OCI-LY1 (cell line): ENCODE measurements around the gene ACER3.
"Not testable (repeated sequence)": the region's sequence is repeated elsewhere in the genome, so short reads cannot be mapped to it uniquely, and the experiment has no call there.

Experiments used
- H2AFZ ChIP-seq: fragments of 200-600 bp; sonication (generic), shearing (Covaris generic); 2 replicates; pipeline ENCODE4 v1.6.0; 2014; ENCODE audit warnings: antibody characterized with exemption, mild to moderate bottlenecking, low read length
- H3F3A ChIP-seq: fragments of 200-600 bp; sonication (generic), shearing (Covaris generic); 2 replicates; pipeline ENCODE4 v1.6.0; 2014; ENCODE audit warnings: mild to moderate bottlenecking, antibody characterized with exemption, low read length, moderate library complexity; ENCODE audit not compliant: insufficient read depth
- H3K27ac ChIP-seq: fragments of 200-600 bp; sonication (generic); 2 replicates; pipeline ENCODE4 v1.5.1; 2014; ENCODE audit warnings: low read length, mixed run types, mild to moderate bottlenecking, low read depth; ENCODE audit not compliant: poor library complexity, severe bottlenecking
- H3K27me3 ChIP-seq: fragments of 200-600 bp; sonication (generic); 2 replicates; pipeline ENCODE4 v1.6.0; 2014; ENCODE audit warnings: antibody characterized with exemption, mild to moderate bottlenecking, low read length, moderate library complexity; ENCODE audit not compliant: insufficient read depth
- H3K36me3 ChIP-seq: fragments of 200-600 bp; sonication (generic); 2 replicates; pipeline ENCODE4 v1.6.1; 2014; ENCODE audit warnings: mild to moderate bottlenecking, antibody characterized with exemption, low read length, moderate library complexity, mixed read lengths; ENCODE audit not compliant: insufficient read depth
- H3K4me1 ChIP-seq: fragments of 200-600 bp; sonication (generic); 2 replicates; pipeline ENCODE4 v1.5.1; 2014; ENCODE audit warnings: mild to moderate bottlenecking, low read length, moderate library complexity; ENCODE audit not compliant: insufficient read depth, severe bottlenecking
- H3K4me2 ChIP-seq: fragments of 200-600 bp; sonication (generic), shearing (Covaris generic); 2 replicates; pipeline ENCODE4 v1.6.1; 2014; ENCODE audit warnings: low read length
- H3K4me3 ChIP-seq: fragments of 200-600 bp; sonication (generic); 2 replicates; pipeline ENCODE4 v1.5.1; 2014; ENCODE audit warnings: low read length, low read depth, mild to moderate bottlenecking, mixed read lengths; ENCODE audit not compliant: poor library complexity, severe bottlenecking
- H3K79me2 ChIP-seq: fragments of 200-600 bp; shearing (Covaris generic); 2 replicates; pipeline ENCODE4 v1.6.1; 2016; ENCODE audit warnings: mixed run types, low read length, mixed read lengths; ENCODE audit not compliant: insufficient read depth
- H3K9ac ChIP-seq: fragments of 200-600 bp; sonication (generic), shearing (Covaris generic); 2 replicates; pipeline ENCODE4 v1.6.1; 2014; ENCODE audit warnings: mild to moderate bottlenecking, low read length, mixed read lengths
- H3K9me2 ChIP-seq: fragments of 200-600 bp; sonication (generic), shearing (Covaris generic); 2 replicates; pipeline ENCODE4 v1.6.1; 2014; ENCODE audit warnings: low read depth, mild to moderate bottlenecking, low read length, mixed read lengths
- H3K9me3 ChIP-seq: fragments of 200-600 bp; shearing (Covaris generic); 2 replicates; pipeline ENCODE4 v1.6.1; 2014; ENCODE audit warnings: low read length, mixed read lengths
- H4K20me1 ChIP-seq: fragments of 200-600 bp; sonication (generic), shearing (Covaris generic); 2 replicates; pipeline ENCODE4 v1.6.0; 2016; ENCODE audit warnings: mild to moderate bottlenecking, low read length; ENCODE audit not compliant: insufficient read depth
- EZH2 ChIP-seq: fragments of 200-600 bp; sonication (generic), shearing (Covaris generic); IDR thresholded peaks from 2 replicates; pipeline ENCODE4 v1.8.0; 2017; ENCODE audit warnings: borderline replicate concordance, mixed run types, mild to moderate bottlenecking, antibody characterized with exemption, low read length, moderate library complexity, mixed read lengths
- TF ChIP-seq, protein P1 (sequence below): fragments of 200-600 bp; sonication (generic), shearing (Covaris generic); IDR thresholded peaks from 2 replicates; pipeline ENCODE4 v1.5.1; 2017; ENCODE audit warnings: mild to moderate bottlenecking, antibody characterized with exemption, low read length, moderate library complexity, mixed read lengths

ACER3 gene

DNA sequence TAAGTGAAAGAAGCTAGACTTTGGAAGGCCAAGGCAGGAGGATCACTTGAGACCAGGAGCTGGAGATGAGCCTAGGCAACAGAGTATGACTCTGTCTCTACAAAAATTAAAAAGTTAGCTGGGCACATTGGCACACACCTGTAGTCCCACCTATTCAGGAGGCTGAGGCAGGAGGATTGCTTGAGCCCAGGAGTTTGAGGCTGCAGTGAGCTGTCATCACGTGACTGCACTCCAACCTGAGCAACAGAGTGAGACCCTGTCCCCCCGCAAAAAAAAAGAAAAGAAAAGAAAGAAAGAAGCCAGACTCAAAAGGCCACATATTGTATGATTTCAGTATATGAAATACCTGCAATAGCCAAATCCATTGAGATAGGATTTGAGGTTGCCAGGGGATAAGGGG, 198.2 kb downstream of the ACER3 start:
- H3K4me1 ChIP-seq, result no peaks in the 10 kb centered on the region
- no peak overlapping the region for H3K9ac ChIP-seq

DNA sequence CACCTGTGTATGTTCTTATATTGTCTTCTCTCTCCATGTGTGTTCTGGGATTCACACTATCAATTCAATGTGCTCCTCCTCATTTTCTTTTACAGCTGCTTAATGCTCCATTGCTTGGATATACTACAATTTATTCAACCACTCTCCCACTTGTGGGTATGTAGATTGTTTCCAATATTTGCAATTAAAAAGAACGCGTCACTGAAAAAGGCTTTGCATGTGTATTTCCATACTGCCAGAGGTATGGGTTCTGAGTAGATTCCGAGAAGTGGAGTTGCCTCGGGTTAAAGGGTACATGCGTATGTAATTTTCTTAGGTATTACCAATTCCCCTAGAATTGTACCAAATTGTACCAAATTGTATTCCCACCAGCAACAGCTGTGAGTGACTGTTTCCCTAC, 199.1 kb downstream of the ACER3 start:
- no peaks in the 10 kb centered on the region for H3K79me2 ChIP-seq
- H2AFZ ChIP-seq, result no peak overlapping the region
- no peaks in the 10 kb centered on the region for H4K20me1 ChIP-seq
- H3K9ac ChIP-seq, result no peak overlapping the region
- H3K4me3 ChIP-seq, result no peak overlapping the region
- no peaks in the 10 kb centered on the region for H3F3A ChIP-seq
- H3K36me3 ChIP-seq, result no peaks in the 10 kb centered on the region; the same call in 1 of the 2 replicates
- no peak overlapping the region for H3K4me2 ChIP-seq
- H3K9me2 ChIP-seq, result no peaks in the 10 kb centered on the region
- peaks cover 3% of the 10 kb centered on the region; the same call in 1 of the 2 replicates for H3K27me3 ChIP-seq
- TF ChIP-seq, protein P1, sequence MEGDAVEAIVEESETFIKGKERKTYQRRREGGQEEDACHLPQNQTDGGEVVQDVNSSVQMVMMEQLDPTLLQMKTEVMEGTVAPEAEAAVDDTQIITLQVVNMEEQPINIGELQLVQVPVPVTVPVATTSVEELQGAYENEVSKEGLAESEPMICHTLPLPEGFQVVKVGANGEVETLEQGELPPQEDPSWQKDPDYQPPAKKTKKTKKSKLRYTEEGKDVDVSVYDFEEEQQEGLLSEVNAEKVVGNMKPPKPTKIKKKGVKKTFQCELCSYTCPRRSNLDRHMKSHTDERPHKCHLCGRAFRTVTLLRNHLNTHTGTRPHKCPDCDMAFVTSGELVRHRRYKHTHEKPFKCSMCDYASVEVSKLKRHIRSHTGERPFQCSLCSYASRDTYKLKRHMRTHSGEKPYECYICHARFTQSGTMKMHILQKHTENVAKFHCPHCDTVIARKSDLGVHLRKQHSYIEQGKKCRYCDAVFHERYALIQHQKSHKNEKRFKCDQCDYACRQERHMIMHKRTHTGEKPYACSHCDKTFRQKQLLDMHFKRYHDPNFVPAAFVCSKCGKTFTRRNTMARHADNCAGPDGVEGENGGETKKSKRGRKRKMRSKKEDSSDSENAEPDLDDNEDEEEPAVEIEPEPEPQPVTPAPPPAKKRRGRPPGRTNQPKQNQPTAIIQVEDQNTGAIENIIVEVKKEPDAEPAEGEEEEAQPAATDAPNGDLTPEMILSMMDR, result no peak
- TF ChIP-seq EZH2, result no peak
- peaks cover 3% of the 10 kb centered on the region; the same call in 1 of the 2 replicates for H3K9me3 ChIP-seq
- H3K4me1 ChIP-seq, result no peaks in the 10 kb centered on the region
- no peak overlapping the region for H3K27ac ChIP-seq

More for the DNA sequence above, 198.2 kb downstream of the ACER3 start:
- TF ChIP-seq EZH2, result no peak
- TF ChIP-seq, protein P1, result no peak
- peaks cover 3% of the 10 kb centered on the region; the same call in 1 of the 2 replicates for H3K9me3 ChIP-seq
- H3K4me3 ChIP-seq, result no peak overlapping the region
- no peak overlapping the region for H3K27ac ChIP-seq
- H3K79me2 ChIP-seq, result no peaks in the 10 kb centered on the region
- peaks cover 3% of the 10 kb centered on the region; the same call in 1 of the 2 replicates for H3K27me3 ChIP-seq
- H2AFZ ChIP-seq, result no peak overlapping the region
- no peak overlapping the region for H3K4me2 ChIP-seq
- no peaks in the 10 kb centered on the region; the same call in 1 of the 2 replicates for H3K36me3 ChIP-seq
- no peaks in the 10 kb centered on the region for H3K9me2 ChIP-seq
- no peaks in the 10 kb centered on the region for H3F3A ChIP-seq
- no peaks in the 10 kb centered on the region for H4K20me1 ChIP-seq

DNA sequence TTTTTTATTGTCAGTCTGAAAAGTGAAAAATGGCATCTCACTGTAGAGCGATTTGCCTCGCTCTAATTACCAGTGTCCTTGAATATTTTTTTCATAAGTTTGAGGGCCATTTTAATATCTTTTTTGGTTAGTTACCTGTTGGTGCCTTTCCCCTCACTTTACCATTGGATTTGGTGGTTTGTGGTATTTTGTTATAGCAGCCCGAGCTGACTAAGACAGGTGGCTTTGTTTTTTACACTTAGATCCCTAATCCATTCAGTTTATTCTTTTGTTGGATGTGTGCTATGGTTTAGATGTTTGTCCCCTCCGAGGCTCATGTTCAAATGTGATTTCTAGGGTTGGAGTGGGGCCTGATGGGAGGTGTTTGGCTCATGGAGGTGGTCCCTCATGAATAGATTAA, 199.5 kb downstream of the ACER3 start:
- H3K4me2 ChIP-seq, result no peak overlapping the region
- no peak overlapping the region for H3K4me3 ChIP-seq
- no peaks in the 10 kb centered on the region for H4K20me1 ChIP-seq
- no peak overlapping the region for H2AFZ ChIP-seq
- H3K9me2 ChIP-seq, result no peaks in the 10 kb centered on the region
- no peaks in the 10 kb centered on the region; the same call in 1 of the 2 replicates for H3K36me3 ChIP-seq
- H3K27ac ChIP-seq, result no peak overlapping the region
- H3K4me1 ChIP-seq, result no peaks in the 10 kb centered on the region
- H3K9ac ChIP-seq, result no peak overlapping the region
- no peaks in the 10 kb centered on the region for H3F3A ChIP-seq
- TF ChIP-seq EZH2, result no peak
- TF ChIP-seq, protein P1, result no peak
- peaks cover 3% of the 10 kb centered on the region; the same call in 1 of the 2 replicates for H3K9me3 ChIP-seq
- no peaks in the 10 kb centered on the region for H3K79me2 ChIP-seq
- H3K27me3 ChIP-seq, result peaks cover 3% of the 10 kb centered on the region; the same call in 1 of the 2 replicates

DNA sequence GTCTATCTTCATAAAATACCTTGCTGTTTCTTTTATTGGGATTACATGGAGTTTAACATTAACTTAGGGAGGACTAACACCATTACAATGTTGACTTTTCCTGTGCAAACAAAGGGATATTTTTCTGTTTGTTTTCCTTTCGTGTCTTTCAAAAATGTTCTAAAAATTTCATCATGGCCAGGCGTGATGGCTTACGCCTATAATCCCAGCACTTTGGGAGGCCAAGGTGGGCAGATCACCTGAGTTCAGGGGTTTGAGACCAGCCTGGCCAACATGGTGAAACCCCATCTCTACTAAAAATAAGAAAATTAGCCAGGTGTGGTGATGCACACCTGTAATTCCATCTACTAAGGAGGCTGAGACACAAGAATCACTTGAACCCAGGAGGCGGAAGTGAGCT, 200.5 kb downstream of the ACER3 start:
- H3K9ac ChIP-seq, H3K36me3 ChIP-seq, H4K20me1 ChIP-seq, H3K4me3 ChIP-seq, H3K9me2 ChIP-seq, H3K79me2 ChIP-seq, H2AFZ ChIP-seq, H3K27me3 ChIP-seq, H3F3A ChIP-seq, H3K4me1 ChIP-seq, H3K27ac ChIP-seq, H3K9me3 ChIP-seq, H3K4me2 ChIP-seq: not testable (repeated sequence)
